Hematopoietic multipotent progenitor cell (in vitro differentiated cells): ENCODE results near the gene GLDN. TPM values are rescaled to one million over a fixed set of nuclear protein-coding genes. Genes with fewer than 3 reads are reported as not detected.

Source experiments
- DNase-seq, 3 donors: peaks; one replicate each; pipeline ENCODE4 v3.0.0-alpha.2; 2011 to 2015; ENCODE audit warnings: low read depth in 2 of 3, low spot score in 2 of 3
- total RNA-seq: library from RNA; depleted of rRNA; stranded (reverse); fragments of >200 nt; gene quantifications from one replicate; pipeline ENCODE4 v1.2.3, GENCODE V29; 2012

Gene GLDN
- total RNA-seq, 1 donor, result under 0.01 TPM

GRCh38 chr15:51353976-51354375 is 12.5 kb downstream of the GLDN start:
- no peak for DNase-seq

- DNase-seq, result no peak
These were observed 13.6 kb downstream of the GLDN start for GRCh38 chr15:51355096-51355495.

GRCh38 chr15:51356147-51356546 is 14.7 kb downstream of the GLDN start:
- DNase-seq, result no peak

- DNase-seq, result no peak
These were observed 15.5 kb downstream of the GLDN start for GRCh38 chr15:51356983-51357382.

- no peak for DNase-seq
These were observed 18.5 kb downstream of the GLDN start for GRCh38 chr15:51359981-51360380.

GRCh38 chr15:51363383-51363782 is 21.9 kb downstream of the GLDN start:
- no peak for DNase-seq

GRCh38 chr15:51365417-51365816 is 24.0 kb downstream of the GLDN start:
- no peak for DNase-seq

GRCh38 chr15:51366071-51366470 is 24.6 kb downstream of the GLDN start:
- DNase-seq, result no peak

GRCh38 chr15:51366920-51367319 is 25.5 kb downstream of the GLDN start:
- DNase-seq, result no peak

- no peak for DNase-seq
These were observed 26.0 kb downstream of the GLDN start for GRCh38 chr15:51367322-51367976.

GRCh38 chr15:51368307-51368706 is 26.9 kb downstream of the GLDN start:
- no peak for DNase-seq

- DNase-seq, result no peak
These were observed 27.4 kb downstream of the GLDN start for GRCh38 chr15:51368751-51369450.

GRCh38 chr15:51369451-51369761 is 28.0 kb downstream of the GLDN start:
- DNase-seq, result no peak

- no peak for DNase-seq
These were observed 29.8 kb downstream of the GLDN start for GRCh38 chr15:51371266-51371665.

- no peak for DNase-seq
These were observed 32.7 kb downstream of the GLDN start for GRCh38 chr15:51374131-51374530.

GRCh38 chr15:51375966-51376640 is 34.6 kb downstream of the GLDN start:
- no peak for DNase-seq

GRCh38 chr15:51377038-51377786 is 35.8 kb downstream of the GLDN start:
- DNase-seq, result no peak

- no peak for DNase-seq
These were observed 37.0 kb downstream of the GLDN start for GRCh38 chr15:51378406-51378805.

- no peak for DNase-seq
These were observed 37.9 kb downstream of the GLDN start for GRCh38 chr15:51379390-51379789.

- peak in 2 of 3 donors; percentile 48 to 62 for DNase-seq
These were observed 39.7 kb downstream of the GLDN start for GRCh38 chr15:51380999-51381806.

- DNase-seq, result peak in 2 of 3 donors; percentile 16 to 48
These were observed 41.3 kb downstream of the GLDN start for GRCh38 chr15:51382787-51383186.
